H4 (cell line): ENCODE measurements around the gene TBC1D22A. TPM values are rescaled to one million over a fixed set of nuclear protein-coding genes. Genes with fewer than 3 reads are reported as not detected.

Experiments
- DNase-seq: peaks from one replicate; pipeline ENCODE4 v3.0.0-alpha.2; 2015; ENCODE audit warnings: low spot score
- total RNA-seq: library from RNA; depleted of rRNA; stranded (reverse); fragments of >200 nt; shearing (Covaris generic); gene quantifications from 2 replicates; pipeline ENCODE4 v1.2.3, GENCODE V29; 2014

TBC1D22A gene
- total RNA-seq, 1 experiment from 2014 or later, result 8.6 TPM

- DNase-seq, result no peak
These were observed 231.2 kb downstream of the TBC1D22A start for GRCh38 chr22:46993633-46994032.

GRCh38 chr22:46994265-46994664, 231.8 kb downstream of the TBC1D22A start:
- DNase-seq, result no peak

GRCh38 chr22:46994983-46995382, 232.5 kb downstream of the TBC1D22A start:
- no peak for DNase-seq

DNA sequence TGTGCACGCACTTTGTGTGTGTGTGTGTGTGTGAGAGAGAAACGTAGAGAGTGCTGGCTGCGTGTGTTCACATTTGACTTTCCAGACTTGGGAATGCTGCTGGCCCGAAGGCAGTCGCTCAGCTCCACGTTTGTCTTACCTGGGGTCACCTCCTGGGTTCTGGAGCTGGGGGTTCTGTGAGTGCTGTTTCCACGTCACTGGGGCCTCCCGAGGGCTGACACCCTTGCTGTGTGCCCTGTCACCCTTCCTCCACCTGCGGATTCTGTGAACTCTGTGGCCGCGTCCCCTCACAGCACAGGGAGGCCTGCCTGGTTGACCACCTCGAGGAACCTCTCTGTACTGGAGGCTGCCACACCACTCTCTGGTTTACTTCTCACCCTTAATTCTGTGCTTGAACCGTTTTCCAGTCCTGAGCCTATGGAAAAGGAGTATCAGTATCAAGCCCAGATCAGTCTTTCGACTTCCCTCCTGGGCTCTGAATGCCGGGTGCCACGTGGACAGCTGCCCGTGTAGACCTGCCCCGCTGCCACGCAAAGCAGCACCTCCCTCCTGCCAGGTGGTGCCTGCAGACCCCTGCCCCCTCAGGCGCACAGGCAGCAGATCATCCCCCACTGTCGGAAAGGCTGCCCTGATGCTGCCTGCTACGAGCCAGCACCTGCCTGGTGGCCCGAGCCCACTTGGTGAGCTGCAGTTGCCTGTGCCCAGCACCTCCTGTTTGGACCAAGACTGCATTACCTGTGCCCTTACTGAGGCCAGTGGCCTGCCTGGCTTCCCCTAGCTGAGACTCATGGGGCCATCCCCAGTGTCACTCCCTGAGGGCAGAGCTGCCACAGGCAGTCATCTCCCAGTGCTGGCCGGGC, 233.3 kb downstream of the TBC1D22A start:
- no peak for DNase-seq

DNA sequence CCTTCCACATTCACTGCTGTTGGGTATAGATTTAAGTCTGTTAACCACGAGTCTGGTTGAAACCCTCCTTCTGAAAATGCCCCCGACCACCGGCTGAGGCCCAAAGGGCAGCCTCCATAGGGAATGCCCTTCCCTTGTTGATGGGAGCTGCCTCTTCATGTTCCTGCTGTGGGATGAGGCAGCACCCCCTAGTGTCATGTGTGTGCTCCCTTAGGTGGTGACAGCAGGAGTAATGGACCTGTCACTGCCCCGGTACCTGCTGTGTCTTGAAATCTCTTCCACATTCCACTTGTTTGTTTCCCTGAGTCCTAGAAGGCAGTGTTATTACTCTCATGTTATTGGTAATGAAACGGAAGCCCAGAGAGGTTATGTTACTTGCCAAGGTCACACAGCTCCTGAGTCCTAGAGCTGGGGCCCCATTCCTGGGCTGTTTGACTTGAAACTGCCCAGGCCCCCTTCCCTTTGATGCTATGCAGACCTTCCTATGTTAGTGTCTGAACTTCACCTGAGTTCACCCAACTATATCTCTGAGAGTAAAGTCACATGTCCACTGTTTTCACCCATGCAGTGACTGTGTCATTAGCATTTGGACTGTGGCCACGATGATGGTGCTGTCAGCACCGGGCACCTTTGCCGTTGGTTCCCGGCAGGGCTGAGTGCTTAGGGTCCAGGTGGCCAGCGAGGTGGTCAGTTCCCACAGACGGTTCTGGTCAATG, 234.3 kb downstream of the TBC1D22A start:
- no peak for DNase-seq

GRCh38 chr22:46997311-46997970, 235.0 kb downstream of the TBC1D22A start:
- no peak for DNase-seq

- no peak for DNase-seq
These were observed 235.9 kb downstream of the TBC1D22A start for GRCh38 chr22:46998331-46998730.

DNA sequence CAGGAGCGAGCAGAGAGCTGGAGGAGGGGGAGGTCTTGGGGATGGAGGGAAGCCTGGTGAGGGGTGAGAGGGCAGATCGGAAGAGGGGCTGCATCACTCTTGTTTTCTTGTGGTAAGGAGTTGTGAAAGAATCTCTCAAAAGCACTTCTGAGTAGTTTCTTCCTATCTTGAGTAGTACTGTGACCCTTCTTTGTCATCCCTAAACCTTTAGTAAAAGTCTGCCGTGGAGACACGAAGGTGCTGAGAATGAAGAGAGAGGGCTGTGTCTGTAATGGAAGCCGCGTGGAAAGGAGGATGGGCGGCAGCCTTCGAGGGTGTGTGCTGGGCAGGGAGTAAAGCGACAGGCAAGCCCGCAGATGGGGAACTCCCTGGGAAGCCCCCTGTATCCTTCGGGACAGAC, 237.8 kb downstream of the TBC1D22A start:
- DNase-seq, result no peak

DNA sequence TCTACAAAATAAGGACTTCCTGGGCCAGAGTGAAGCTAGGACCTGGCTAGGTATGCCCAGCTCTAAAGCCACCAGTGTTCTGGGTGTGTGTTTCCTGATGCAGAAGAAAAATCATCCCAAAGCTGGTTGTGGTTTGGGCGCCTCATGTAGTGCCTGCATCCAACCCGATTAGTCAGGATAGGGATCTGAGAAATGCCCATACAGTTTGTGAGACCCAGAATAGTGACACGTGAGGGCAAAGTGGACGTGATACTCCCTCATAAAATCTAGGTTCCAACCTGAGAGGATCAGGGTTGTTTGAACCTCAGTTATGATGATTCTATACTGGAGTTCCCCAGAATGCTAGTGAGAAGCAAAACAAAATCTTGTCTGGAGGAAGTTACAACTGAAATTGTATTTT, 238.4 kb downstream of the TBC1D22A start:
- DNase-seq, result no peak

DNA sequence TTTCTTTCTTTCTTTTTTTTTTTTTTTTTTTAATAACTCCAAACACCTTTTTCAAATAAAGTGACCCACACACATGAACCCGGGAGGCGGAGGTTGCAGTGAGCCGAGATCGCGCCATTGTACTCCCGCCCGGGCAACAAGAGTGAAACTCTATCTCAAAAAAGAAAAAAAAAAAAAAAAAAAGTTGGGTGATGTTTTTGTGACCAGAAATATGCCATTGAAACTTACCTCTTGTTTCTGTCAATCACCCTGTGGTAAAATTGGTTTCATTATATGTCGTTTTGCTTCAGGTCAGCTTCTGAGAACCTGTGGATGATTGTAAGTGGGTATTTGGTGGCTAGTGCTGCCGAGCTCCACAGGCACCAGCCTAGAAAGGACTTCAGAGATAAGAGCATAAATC, 238.8 kb downstream of the TBC1D22A start:
- DNase-seq, result no peak

DNA sequence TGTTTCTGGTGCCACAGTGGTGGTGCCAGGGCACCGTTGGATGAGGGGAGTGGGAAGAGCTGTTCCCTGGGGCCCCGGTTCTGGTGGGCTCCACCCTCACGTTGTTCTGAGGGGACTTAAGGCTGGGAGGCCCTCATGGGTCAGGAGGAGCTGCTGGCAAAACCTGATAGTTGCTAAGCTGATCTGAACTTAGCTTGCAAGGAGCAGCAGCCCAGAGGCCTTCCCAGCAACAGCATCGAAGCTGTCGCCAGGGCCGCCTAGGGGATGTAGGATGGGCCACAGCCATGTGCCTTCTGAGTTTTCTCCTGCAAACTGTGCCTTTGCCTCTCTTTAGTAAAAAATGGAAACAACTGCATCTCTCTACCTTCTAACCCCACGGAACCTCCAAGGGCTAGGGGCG, 240.2 kb downstream of the TBC1D22A start:
- no peak for DNase-seq

GRCh38 chr22:47005506-47006408, 243.3 kb downstream of the TBC1D22A start:
- no peak for DNase-seq

DNA sequence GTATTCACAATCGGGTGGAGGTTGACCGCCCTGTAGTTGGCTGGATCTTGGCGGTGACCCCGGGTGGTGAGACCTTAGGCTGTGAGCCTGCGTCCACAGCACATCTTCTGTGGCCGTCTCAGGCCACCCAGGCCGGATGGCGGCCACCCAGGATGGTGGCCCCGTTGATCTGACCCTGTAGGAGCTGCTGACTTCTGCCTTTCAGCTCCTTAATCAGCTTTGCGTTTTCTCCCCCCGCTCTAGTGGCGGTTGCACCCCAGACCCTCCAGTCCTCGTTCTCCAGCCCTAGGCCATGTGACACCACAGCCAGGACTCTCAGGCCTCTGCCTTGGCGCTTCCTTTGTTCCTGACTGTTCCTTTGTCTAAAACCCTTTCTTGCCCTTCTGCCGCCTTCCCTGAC, 244.0 kb downstream of the TBC1D22A start:
- no peak for DNase-seq

GRCh38 chr22:47006869-47007268, 244.4 kb downstream of the TBC1D22A start:
- no peak for DNase-seq

GRCh38 chr22:47007496-47007895, 245.0 kb downstream of the TBC1D22A start:
- DNase-seq, result no peak

- no peak for DNase-seq
These were observed 245.9 kb downstream of the TBC1D22A start for GRCh38 chr22:47008208-47008885.

DNA sequence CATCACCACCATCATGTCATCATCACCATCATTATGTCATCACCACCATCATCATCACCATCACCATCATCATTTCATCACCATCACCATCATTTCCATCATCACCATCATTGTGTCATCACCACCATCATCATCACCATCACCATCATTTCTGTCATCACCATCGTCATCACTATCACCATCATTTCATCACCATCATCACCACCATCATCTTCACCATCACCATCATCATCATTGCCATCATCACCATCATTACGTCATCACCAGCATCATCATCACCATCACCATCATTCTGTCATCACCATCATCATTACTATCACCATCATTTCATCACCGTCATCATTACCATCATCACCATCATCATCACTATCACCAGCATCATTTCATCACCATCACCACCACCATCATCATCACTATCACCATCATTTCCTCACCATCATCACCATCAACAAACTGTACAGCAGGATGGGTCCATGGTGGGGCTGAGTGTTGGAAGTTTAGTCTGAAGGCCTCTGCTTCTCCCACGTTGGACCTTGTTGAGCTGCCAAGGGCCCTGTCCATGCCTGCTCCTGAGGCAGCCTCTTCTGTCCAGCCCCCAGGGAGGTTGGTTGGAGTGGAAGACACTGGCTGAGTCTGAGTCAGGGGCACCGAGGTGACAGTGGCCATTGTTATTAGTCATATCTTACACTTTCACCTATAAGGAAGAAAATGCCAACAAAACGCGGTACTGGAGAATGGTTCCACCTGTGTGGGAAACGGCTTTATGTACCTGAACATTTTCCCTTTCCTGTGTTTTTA, 247.1 kb downstream of the TBC1D22A start:
- no peak for DNase-seq

- no peak for DNase-seq
These were observed 247.8 kb downstream of the TBC1D22A start for GRCh38 chr22:47010211-47010610.

- DNase-seq, result no peak
These were observed 248.8 kb downstream of the TBC1D22A start for GRCh38 chr22:47011131-47011858.
